ENCODE results near the gene BANP.
"Not testable (repeated sequence)": the region's sequence is repeated elsewhere in the genome, so short reads cannot be mapped to it uniquely, and the experiment has no call there.

Gene BANP

GRCh38 chr16:87950765-87951551, at the start of gene BANP:
Gene BANP, plus strand, starts transcription at chr16:87951434. Its CDS starts 23,682 bp downstream, at chr16:87975116.
- peak; percentile 95 for DNase-seq (ENCODE audit: low read depth, low spot score)

- not testable (repeated sequence) for DNase-seq (ENCODE audit: low read depth, low spot score)
These were observed 46.3 kb upstream of the BANP start for GRCh38 chr16:87904963-87905362.

- DNase-seq (ENCODE audit: low read depth, low spot score), result not testable (repeated sequence)
These were observed 45.7 kb upstream of the BANP start for GRCh38 chr16:87905521-87905920.

GRCh38 chr16:87908101-87908500, 43.1 kb upstream of the BANP start:
- not testable (repeated sequence) for DNase-seq (ENCODE audit: low read depth, low spot score)

- DNase-seq (ENCODE audit: low read depth, low spot score), result peak; percentile 72
These were observed 41.9 kb upstream of the BANP start for GRCh38 chr16:87909203-87909935.

GRCh38 chr16:87911106-87911763, 40.0 kb upstream of the BANP start:
- DNase-seq (ENCODE audit: low read depth, low spot score), result not testable (repeated sequence)

- DNase-seq (ENCODE audit: low read depth, low spot score), result not testable (repeated sequence)
These were observed 38.5 kb upstream of the BANP start for GRCh38 chr16:87912691-87913090.

GRCh38 chr16:87914021-87914725, 37.1 kb upstream of the BANP start:
- DNase-seq (ENCODE audit: low read depth, low spot score), result not testable (repeated sequence)

- DNase-seq (ENCODE audit: low read depth, low spot score), result no peak
These were observed 36.4 kb upstream of the BANP start for GRCh38 chr16:87914812-87915211.

GRCh38 chr16:87917503-87917902, 33.7 kb upstream of the BANP start:
- DNase-seq (ENCODE audit: low read depth, low spot score), result no peak

- DNase-seq (ENCODE audit: low read depth, low spot score), result no peak
These were observed 32.9 kb upstream of the BANP start for GRCh38 chr16:87918338-87918737.

- DNase-seq (ENCODE audit: low read depth, low spot score), result no peak
These were observed 32.2 kb upstream of the BANP start for GRCh38 chr16:87918866-87919680.

- no peak for DNase-seq (ENCODE audit: low read depth, low spot score)
These were observed 31.6 kb upstream of the BANP start for GRCh38 chr16:87919681-87919994.

GRCh38 chr16:87921236-87921773, 29.9 kb upstream of the BANP start:
- no peak for DNase-seq (ENCODE audit: low read depth, low spot score)

GRCh38 chr16:87922250-87922871, 28.9 kb upstream of the BANP start:
- DNase-seq (ENCODE audit: low read depth, low spot score), result no peak

- DNase-seq (ENCODE audit: low read depth, low spot score), result no peak
These were observed 27.0 kb upstream of the BANP start for GRCh38 chr16:87924041-87924810.

- DNase-seq (ENCODE audit: low read depth, low spot score), result no peak
These were observed 26.2 kb upstream of the BANP start for GRCh38 chr16:87924811-87925670.
